B cell (primary cell): ENCODE results near the gene ABCC1. TPM values are rescaled to one million over a fixed set of nuclear protein-coding genes. Genes with fewer than 3 reads are reported as not detected.

ENCODE experiments used
- ATAC-seq: fragments of 200-7000 bp; cut with Tn5 transposase; one replicate; pipeline ENCODE4 v1.10.0; 2021; ENCODE audit warnings: low read depth, mild to moderate bottlenecking, moderate number of reproducible peaks, moderate library complexity
- CTCF ChIA-PET: fragments of 350-600 bp; sonication (Branson Sonifier 250); formaldehyde crosslinking; loops from one replicate; lab custom pipeline; 2021; ENCODE audit warnings: antibody characterized with exemption, inconsistent platforms; lab: Charles Lee
- POLR2A ChIA-PET: fragments of 350-600 bp; sonication (Branson Sonifier 250); formaldehyde crosslinking; loops from one replicate; lab custom pipeline; 2021; ENCODE audit warnings: antibody characterized with exemption; lab: Charles Lee
- DNase-seq: peaks from one replicate; pipeline ENCODE4 v3.0.0; 2013
- H2AFZ ChIP-seq: 2 replicates; pipeline ENCODE4 v1.6.1; 2012; ENCODE audit warnings: mild to moderate bottlenecking, low read depth, low read length; ENCODE audit not compliant: insufficient read depth, poor library complexity, severe bottlenecking
- H3K27ac ChIP-seq, 2 donors: 1 replicate in 1 of 2; 2 replicates in 1 of 2; pipeline ENCODE4 v1.5.1; 2012 to 2013; ENCODE audit warnings: low read length in 2 of 2, mild to moderate bottlenecking in 2 of 2, moderate library complexity in 1 of 2
- H3K27me3 ChIP-seq, 4 experiments: fragments of 200-600 bp in 1 of 4; sonication (generic) in 1 of 4; replicated peaks in 1 of 4; 1 replicate in 2 of 4; 2 replicates in 2 of 4; pipeline versions ENCODE4 v1.6.1 to v1.7.0; 2013 to 2016; ENCODE audit warnings: low read length in 3 of 4, mild to moderate bottlenecking in 2 of 4, mixed read lengths in 1 of 4, moderate library complexity in 1 of 4; ENCODE audit not compliant: insufficient read depth in 4 of 4, control insufficient read depth in 3 of 4; ENCODE audit errors: control extremely low read depth in 1 of 4
- H3K36me3 ChIP-seq, 2 experiments: replicated peaks in 1 of 2; 1 replicate in 1 of 2; 2 replicates in 1 of 2; pipeline versions ENCODE4 v1.6.1 to v1.7.1; 2013; ENCODE audit warnings: low read length in 1 of 2; ENCODE audit not compliant: insufficient read depth in 2 of 2, control insufficient read depth in 1 of 2; ENCODE audit errors: control extremely low read depth in 1 of 2, extremely low read depth in 1 of 2
- H3K4me1 ChIP-seq, 2 donors: fragments of 200-600 bp in 1 of 2; sonication (generic) in 1 of 2; 1 replicate in 1 of 2; 2 replicates in 1 of 2; pipeline versions ENCODE4 v1.5.1 to v1.6.1; 2013 to 2017; ENCODE audit warnings: low read length in 2 of 2; ENCODE audit not compliant: control insufficient read depth in 2 of 2, insufficient read depth in 2 of 2
- H3K4me2 ChIP-seq: replicated peaks from 2 replicates; pipeline ENCODE3; 2012; ENCODE audit warnings: mild to moderate bottlenecking, low read depth, low read length; ENCODE audit not compliant: poor library complexity, severe bottlenecking
- H3K4me3 ChIP-seq, 5 experiments: fragments of 200-600 bp in 1 of 5; sonication (generic) in 1 of 5; 1 replicate in 3 of 5; 2 replicates in 2 of 5; pipeline versions ENCODE4 v1.5.1 to v1.7.0; 2011 to 2016; ENCODE audit warnings: low read length in 4 of 5, mild to moderate bottlenecking in 4 of 5, low read depth in 2 of 5, control low read depth in 1 of 5, moderate library complexity in 1 of 5; ENCODE audit not compliant: insufficient read depth in 1 of 5; ENCODE audit errors: control extremely low read depth in 1 of 5, extremely low read depth in 1 of 5
- H3K79me2 ChIP-seq: fragments of 200-600 bp; sonication (generic); one replicate; pipeline ENCODE4 v1.6.0; 2016; ENCODE audit warnings: low read length; ENCODE audit not compliant: control insufficient read depth, insufficient read depth
- H3K9ac ChIP-seq: fragments of 200-600 bp; sonication (generic); 2 replicates; pipeline ENCODE4 v1.6.1; 2017; ENCODE audit warnings: mild to moderate bottlenecking, low read length, moderate library complexity
- H3K9me3 ChIP-seq, 3 donors: one replicate each; pipeline versions ENCODE4 v1.6.1 to v1.7.1; 2013; ENCODE audit warnings: low read length in 2 of 3; ENCODE audit not compliant: control insufficient read depth in 2 of 3, insufficient read depth in 1 of 3; ENCODE audit errors: control extremely low read depth in 1 of 3
- H4K20me1 ChIP-seq: 2 replicates; pipeline ENCODE4 v1.6.0; 2012; ENCODE audit warnings: mild to moderate bottlenecking, low read length; ENCODE audit not compliant: insufficient read depth, control insufficient read depth, poor library complexity, severe bottlenecking
- H3K27ac Mint-ChIP-seq: one replicate; pipeline ENCODE4 v1.8.0; 2021; ENCODE audit warnings: mixed read lengths
- H3K27me3 Mint-ChIP-seq: one replicate; pipeline ENCODE4 v1.8.0; 2021; ENCODE audit warnings: mixed read lengths
- H3K4me1 Mint-ChIP-seq: one replicate; pipeline ENCODE4 v1.8.0; 2021; ENCODE audit warnings: mixed read lengths
- H3K4me3 Mint-ChIP-seq: one replicate; pipeline ENCODE4 v1.8.0; 2021; ENCODE audit warnings: mixed read lengths
- H3K9me3 Mint-ChIP-seq: one replicate; pipeline ENCODE4 v1.8.0; 2022; ENCODE audit warnings: mixed read lengths; ENCODE audit not compliant: insufficient read depth
- EZH2 ChIP-seq: IDR thresholded peaks from 2 replicates; pipeline ENCODE4 v1.6.1; 2012; ENCODE audit warnings: borderline replicate concordance, low read depth, mild to moderate bottlenecking, moderate library complexity, low read length; ENCODE audit not compliant: insufficient read depth, poor library complexity, severe bottlenecking
- WGBS: methylation state at CpG from one replicate; pipeline ENCODE4 v1.1.5; 2013; ENCODE audit warnings: missing lambda C conversion rate; ENCODE audit not compliant: insufficient coverage; 5-methylcytosine and 5-hydroxymethylcytosine counted together
- intact Hi-C: fragments of 100-400 bp; cut with micrococcal nuclease; formaldehyde crosslinking; loops from one replicate; pipeline ENCODE4 v1.10.0; 2022
- polyA plus RNA-seq: library from polyadenylated mRNA; depleted of rRNA; stranded (reverse); fragments of >200 nt; gene quantifications from 2 replicates; pipeline ENCODE4 v1.2.3, GENCODE V29; 2012
- total RNA-seq, 2 donors: library from RNA; stranded (reverse); fragments of 120-200 nt in 1 of 2; gene quantifications; 1 replicate in 1 of 2; 2 replicates in 1 of 2; pipeline versions ENCODE4 v1.2.3 to v1.2.4, GENCODE V29; 2013 to 2022
- TF ChIP-seq, protein P1 (sequence below): fragments of 200-600 bp; IDR thresholded peaks from one replicate; pipeline ENCODE4 v1.8.0; 2022; ENCODE audit warnings: antibody characterized with exemption, mild to moderate bottlenecking

ABCC1 gene
- total and polyA plus RNA-seq, 2 donors (not counting 1 experiment from before 2014, with no cell fraction given) = 21.8 to 73.0 TPM

DNA sequence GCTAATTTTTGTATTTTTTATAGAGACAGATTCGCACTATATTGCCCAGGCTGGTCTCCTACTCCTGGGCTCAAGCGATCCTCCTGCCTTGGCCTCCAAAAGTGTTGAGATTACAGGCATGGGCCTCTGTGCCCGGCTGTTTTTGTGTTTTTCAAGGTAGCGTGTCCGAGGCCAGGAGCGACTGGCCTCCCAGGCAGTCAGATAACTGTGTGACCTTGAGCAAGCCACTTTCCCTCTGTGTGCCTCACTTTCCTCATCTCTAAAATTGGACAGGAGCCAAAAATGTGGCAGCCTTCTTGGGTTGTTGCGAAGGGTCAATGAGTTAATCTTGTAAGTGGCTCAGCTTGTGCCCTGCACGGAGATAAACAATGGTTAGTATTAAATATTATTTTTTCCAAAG lies 2.4 kb downstream of the ABCC1 start:
- no peak overlapping the region for H3K4me3 ChIP-seq
- ChIA-PET CTCF (interaction anchor here (0.6 kb wide), 1 partner anchor 22 kb away, joined by 3 read pairs; no protein-coding TSS in a partner anchor), POLR2A (interaction anchor here (0.7 kb wide), 1 partner anchor 23 kb away, joined by 5 read pairs; no protein-coding TSS in a partner anchor)
- H3K27me3 Mint-ChIP-seq = no peaks in the 10 kb centered on the region
- H3K27ac Mint-ChIP-seq = peak overlapping the region; percentile 63
- peaks cover 74% of the 10 kb centered on the region for H3K79me2 ChIP-seq
- DNase-seq (no peak), ATAC-seq (no peak)
- H3K4me3 Mint-ChIP-seq = no peak overlapping the region
- peaks cover 50% of the 10 kb centered on the region for H3K4me1 Mint-ChIP-seq
- intact Hi-C loops = loop anchor here (2.0 kb wide), 1 partner anchor 55 kb away; no protein-coding TSS in a partner anchor
- no peak overlapping the region for H2AFZ ChIP-seq
- H3K4me2 ChIP-seq = peak overlapping the region; percentile 24
- 95% methylated on average over 6 of the region's 8 CpGs for WGBS
- H3K27me3 ChIP-seq = no peaks in the 10 kb centered on the region
- H4K20me1 ChIP-seq = peaks cover 28% of the 10 kb centered on the region
- H3K9ac ChIP-seq = no peak overlapping the region
- H3K27ac ChIP-seq = peak overlapping the region in 1 of 2 donors; percentile 30
- no peaks in the 10 kb centered on the region for H3K9me3 Mint-ChIP-seq
- no peak for TF ChIP-seq EZH2
- TF ChIP-seq, protein P1, sequence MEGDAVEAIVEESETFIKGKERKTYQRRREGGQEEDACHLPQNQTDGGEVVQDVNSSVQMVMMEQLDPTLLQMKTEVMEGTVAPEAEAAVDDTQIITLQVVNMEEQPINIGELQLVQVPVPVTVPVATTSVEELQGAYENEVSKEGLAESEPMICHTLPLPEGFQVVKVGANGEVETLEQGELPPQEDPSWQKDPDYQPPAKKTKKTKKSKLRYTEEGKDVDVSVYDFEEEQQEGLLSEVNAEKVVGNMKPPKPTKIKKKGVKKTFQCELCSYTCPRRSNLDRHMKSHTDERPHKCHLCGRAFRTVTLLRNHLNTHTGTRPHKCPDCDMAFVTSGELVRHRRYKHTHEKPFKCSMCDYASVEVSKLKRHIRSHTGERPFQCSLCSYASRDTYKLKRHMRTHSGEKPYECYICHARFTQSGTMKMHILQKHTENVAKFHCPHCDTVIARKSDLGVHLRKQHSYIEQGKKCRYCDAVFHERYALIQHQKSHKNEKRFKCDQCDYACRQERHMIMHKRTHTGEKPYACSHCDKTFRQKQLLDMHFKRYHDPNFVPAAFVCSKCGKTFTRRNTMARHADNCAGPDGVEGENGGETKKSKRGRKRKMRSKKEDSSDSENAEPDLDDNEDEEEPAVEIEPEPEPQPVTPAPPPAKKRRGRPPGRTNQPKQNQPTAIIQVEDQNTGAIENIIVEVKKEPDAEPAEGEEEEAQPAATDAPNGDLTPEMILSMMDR = no peak
- peaks cover 18 to 33% of the 10 kb centered on the region in 2 donors for H3K4me1 ChIP-seq
- H3K36me3 ChIP-seq = no peaks in the 10 kb centered on the region
- H3K9me3 ChIP-seq = peaks cover 0 to 9% (median 0%) of the 10 kb centered on the region in 3 donors

DNA sequence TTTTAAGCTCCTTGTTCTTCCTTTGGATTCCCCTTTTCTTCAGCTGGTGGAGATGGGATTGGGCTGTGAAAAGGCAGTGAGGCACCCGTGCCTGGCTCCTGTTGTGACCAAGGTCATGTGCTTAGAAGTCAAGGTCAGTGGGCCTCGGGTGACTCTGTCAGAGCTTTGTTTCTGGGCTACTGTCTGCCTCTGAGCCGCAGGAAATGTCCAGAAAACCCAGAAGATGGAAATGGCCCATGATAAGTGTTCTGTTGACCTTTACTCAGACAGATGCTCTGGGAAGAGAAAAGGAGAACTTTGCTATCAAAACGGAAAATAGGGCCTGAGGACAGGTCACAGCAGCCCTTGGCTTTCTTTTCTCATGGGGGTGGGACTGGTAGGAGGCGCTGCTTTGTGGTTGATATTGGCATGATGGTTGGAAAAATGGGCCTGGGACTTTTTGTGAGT lies 2.9 kb downstream of the ABCC1 start:
- H3K27me3 ChIP-seq = no peaks in the 10 kb centered on the region
- 56% methylated on average over 4 of the region's 5 CpGs for WGBS
- no peak overlapping the region for H3K9ac ChIP-seq
- ATAC-seq = no peak
- intact Hi-C loops = no loop called here
- H3K9me3 ChIP-seq = peaks cover 0 to 9% (median 0%) of the 10 kb centered on the region in 3 donors
- peaks cover 50% of the 10 kb centered on the region for H3K4me1 Mint-ChIP-seq
- H2AFZ ChIP-seq = no peak overlapping the region
- no peak overlapping the region for H3K4me3 ChIP-seq
- H3K4me1 ChIP-seq = peaks cover 18 to 33% of the 10 kb centered on the region in 2 donors
- no peaks in the 10 kb centered on the region for H3K36me3 ChIP-seq
- ChIA-PET CTCF (interaction anchor here (0.6 kb wide), 1 partner anchor 22 kb away, joined by 3 read pairs; no protein-coding TSS in a partner anchor), POLR2A (interaction anchor here (0.6 kb wide), 1 partner anchor 22 kb away, joined by 13 read pairs; no protein-coding TSS in a partner anchor)
- H3K27ac Mint-ChIP-seq = peak overlapping the region; percentile 63
- peak overlapping the region in 1 of 2 donors; percentile 30 for H3K27ac ChIP-seq
- TF ChIP-seq, protein P1 = no peak
- no peak for TF ChIP-seq EZH2
- no peaks in the 10 kb centered on the region for H3K27me3 Mint-ChIP-seq
- H3K9me3 Mint-ChIP-seq = no peaks in the 10 kb centered on the region
- H3K4me2 ChIP-seq = peak overlapping the region; percentile 24
- no peak for DNase-seq
- peaks cover 28% of the 10 kb centered on the region for H4K20me1 ChIP-seq
- H3K4me3 Mint-ChIP-seq = peak overlapping the region; percentile 29
- H3K79me2 ChIP-seq = peaks cover 79% of the 10 kb centered on the region
